Ishikawa (cell line): ENCODE measurements around the gene LRRC1.

Source experiments
- CEBPB ChIP-seq: IDR thresholded peaks from 2 replicates; pipeline ENCODE4 v1.6.1; 2012
- CREB1 ChIP-seq: IDR thresholded peaks from 2 replicates; pipeline ENCODE4 v1.6.1; 2012; ENCODE audit warnings: low read depth
- EGR1 ChIP-seq: IDR thresholded peaks from 2 replicates; pipeline ENCODE4 v1.6.1; 2012
- EP300 ChIP-seq: IDR thresholded peaks from 2 replicates; pipeline ENCODE4 v1.6.1; 2012; ENCODE audit warnings: borderline replicate concordance
- FOXM1 ChIP-seq: IDR thresholded peaks from 2 replicates; pipeline ENCODE4 v1.6.1; 2012; ENCODE audit warnings: low read depth, borderline replicate concordance
- MAX ChIP-seq: IDR thresholded peaks from 2 replicates; pipeline ENCODE4 v1.6.1; 2012
- NFIC ChIP-seq: IDR thresholded peaks from 2 replicates; pipeline ENCODE4 v1.6.1; 2012
- RAD21 ChIP-seq: IDR thresholded peaks from 2 replicates; pipeline ENCODE4 v1.6.1; 2012; ENCODE audit warnings: low read depth
- REST ChIP-seq: IDR thresholded peaks from 2 replicates; pipeline ENCODE4 v1.6.1; 2012; ENCODE audit warnings: low read depth, mild to moderate bottlenecking
- TAF1 ChIP-seq: IDR thresholded peaks from 2 replicates; pipeline ENCODE4 v1.6.1; 2012; ENCODE audit warnings: low read depth, mild to moderate bottlenecking
- TCF12 ChIP-seq: IDR thresholded peaks from 2 replicates; pipeline ENCODE4 v1.6.1; 2012; ENCODE audit warnings: low read depth
- TEAD4 ChIP-seq: IDR thresholded peaks from 2 replicates; pipeline ENCODE4 v1.6.1; 2012
- USF1 ChIP-seq: IDR thresholded peaks from 2 replicates; pipeline ENCODE4 v1.6.1; 2012
- YY1 ChIP-seq: IDR thresholded peaks from 2 replicates; pipeline ENCODE4 v1.6.1; 2012; ENCODE audit warnings: low read depth
- ZBTB7A ChIP-seq: IDR thresholded peaks from 2 replicates; pipeline ENCODE4 v1.6.1; 2012; ENCODE audit warnings: low read depth

LRRC1 gene

DNA sequence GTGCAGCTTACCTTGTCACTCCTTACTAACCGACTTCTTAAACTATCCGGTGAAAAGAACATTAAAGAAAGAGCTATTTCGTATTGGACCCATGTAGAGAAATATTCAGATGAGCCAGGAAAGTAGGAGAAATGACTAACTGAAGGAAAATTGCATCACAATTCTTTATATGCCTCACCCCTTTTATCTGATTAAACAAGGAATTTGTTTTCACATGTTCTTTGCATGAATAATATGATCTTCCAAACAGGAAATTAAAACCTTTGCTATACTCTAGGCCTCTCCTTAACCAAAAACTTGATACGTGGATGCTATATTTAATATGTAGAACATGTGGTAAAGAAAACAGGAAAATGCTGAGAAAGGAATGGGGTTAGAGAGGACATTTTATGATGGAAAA lies 41.9 kb upstream of the LRRC1 start:
- TF ChIP-seq RAD21 (no peak), CEBPB (no peak), CREB1 (no peak), EGR1 (no peak), REST (no peak), USF1 (no peak), YY1 (no peak), FOXM1 (no peak), TAF1 (no peak), MAX (no peak), ZBTB7A (no peak)

- TF ChIP-seq NFIC = no peak
- no peak for TF ChIP-seq MAX
- no peak for TF ChIP-seq REST
- TF ChIP-seq CREB1 = no peak
- TF ChIP-seq ZBTB7A = no peak
- TF ChIP-seq RAD21 = no peak
- no peak for TF ChIP-seq EGR1
- no peak for TF ChIP-seq TAF1
- no peak for TF ChIP-seq YY1
- TF ChIP-seq USF1 = no peak
- TF ChIP-seq EP300 = no peak
- no peak for TF ChIP-seq TEAD4
- no peak for TF ChIP-seq TCF12
- TF ChIP-seq CEBPB = no peak
- no peak for TF ChIP-seq FOXM1
These were observed 40.5 kb upstream of the LRRC1 start for GRCh38 chr6:53754330-53754729.

- TF ChIP-seq USF1 = no peak
- TF ChIP-seq EGR1 = no peak
- TF ChIP-seq TEAD4 = no peak
- no peak for TF ChIP-seq CEBPB
- no peak for TF ChIP-seq FOXM1
These were observed 38.4 kb upstream of the LRRC1 start for GRCh38 chr6:53756396-53756795.

GRCh38 chr6:53758496-53758895 lies 36.3 kb upstream of the LRRC1 start:
- TF ChIP-seq ZBTB7A = no peak
- TF ChIP-seq EP300 = no peak
- no peak for TF ChIP-seq TEAD4
- no peak for TF ChIP-seq NFIC
- TF ChIP-seq CEBPB = no peak
- no peak for TF ChIP-seq FOXM1
- TF ChIP-seq RAD21 = no peak
- TF ChIP-seq TCF12 = no peak
- no peak for TF ChIP-seq EGR1

DNA sequence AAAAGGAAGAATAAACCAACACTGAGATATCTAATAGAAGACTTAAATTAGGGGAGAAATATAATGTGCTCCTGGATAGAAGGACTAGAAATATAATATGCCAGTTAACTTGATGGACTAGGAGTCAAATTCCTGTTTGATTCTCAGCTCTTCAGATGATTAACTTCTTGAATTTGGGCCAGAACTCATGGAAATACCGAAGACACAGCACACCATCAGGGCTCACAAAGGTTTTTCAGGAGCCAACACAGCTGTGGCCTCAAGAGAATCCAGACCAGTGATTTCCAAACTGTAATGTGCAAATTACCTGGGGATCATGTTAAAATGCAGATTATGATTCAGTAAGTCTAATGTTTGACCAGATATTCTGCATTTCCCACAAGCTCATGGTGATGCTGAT lies 33.8 kb upstream of the LRRC1 start:
- TF ChIP-seq REST (no peak), ZBTB7A (no peak), TAF1 (no peak), TCF12 (no peak), NFIC (no peak; the same call in 1 of the 2 replicates), TEAD4 (no peak), RAD21 (no peak), EP300 (no peak), CREB1 (no peak), CEBPB (no peak), FOXM1 (no peak), USF1 (no peak), MAX (no peak), EGR1 (no peak), YY1 (no peak)
